Right ventricle myocardium superior (tissue), 1 donor: Measurements from ENCODE around the gene MLLT10. TPM values are rescaled to one million over a fixed set of nuclear protein-coding genes. Genes with fewer than 3 reads are reported as not detected.
A peak's percentile ranks its signal among the peaks of the same experiment; 100 is the strongest.

Experiments
- ATAC-seq: fragments of 200-7000 bp; cut with Tn5 transposase; one replicate; pipeline ENCODE4 v1.9.1; 2020; ENCODE audit warnings: mild to moderate bottlenecking; ENCODE audit not compliant: poor library complexity
- DNase-seq: peaks from one replicate; pipeline ENCODE4 v3.0.0-alpha.2; 2020
- intact Hi-C: fragments of 100-400 bp; cut with DNase I; formaldehyde crosslinking; loops from one replicate; pipeline ENCODE4 v1.11.2; 2022
- total RNA-seq: library from RNA; stranded (reverse); fragmentation: NEBNext Ultra II Directional; extraction: Animal tissue kit (Norgen Biotek cat#: 25700); gene quantifications from one replicate; pipeline ENCODE4 v1.2.1, GENCODE V29; 2021
- donor health status: DM: no; HTN: yes; CAD: no; lungs with severe emphysema.

The MLLT10 gene
- total RNA-seq, 1 donor from 2014 or later, result 22.9 TPM

DNA sequence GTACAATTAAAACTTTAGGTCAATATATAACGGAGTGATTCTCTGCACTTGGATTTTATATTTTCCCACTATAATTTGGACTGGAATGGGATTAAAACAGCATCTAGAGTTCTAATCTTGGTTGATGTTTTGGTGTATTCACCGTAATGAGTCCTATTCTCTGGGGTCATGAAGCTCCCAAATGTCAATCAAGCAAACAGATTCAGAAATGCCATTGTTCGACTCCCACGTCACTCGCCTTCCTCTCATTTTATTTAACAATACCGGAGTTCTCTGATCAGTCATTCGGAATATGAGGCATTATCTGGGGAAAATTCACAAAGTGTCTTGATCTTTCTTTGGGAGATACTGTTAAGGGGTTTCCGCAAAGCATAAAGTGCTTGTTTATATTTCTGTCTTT is 35.0 kb upstream of the MLLT10 start:
- no peak for ATAC-seq
- intact Hi-C loops, result loop anchor here (5.0 kb wide), 1 partner anchor 233 kb away; no protein-coding TSS in a partner anchor
- no peak for DNase-seq

GRCh38 chr10:21499701-21500577 is 34.1 kb upstream of the MLLT10 start:
- intact Hi-C loops, result loop anchor here (5.0 kb wide), 1 partner anchor 232 kb away; no protein-coding TSS in a partner anchor
- ATAC-seq, result no peak
- DNase-seq, result no peak

- intact Hi-C loops, result no loop called here
- DNase-seq (no peak), ATAC-seq (no peak)
These were observed 33.5 kb upstream of the MLLT10 start for GRCh38 chr10:21500578-21500910.

DNA sequence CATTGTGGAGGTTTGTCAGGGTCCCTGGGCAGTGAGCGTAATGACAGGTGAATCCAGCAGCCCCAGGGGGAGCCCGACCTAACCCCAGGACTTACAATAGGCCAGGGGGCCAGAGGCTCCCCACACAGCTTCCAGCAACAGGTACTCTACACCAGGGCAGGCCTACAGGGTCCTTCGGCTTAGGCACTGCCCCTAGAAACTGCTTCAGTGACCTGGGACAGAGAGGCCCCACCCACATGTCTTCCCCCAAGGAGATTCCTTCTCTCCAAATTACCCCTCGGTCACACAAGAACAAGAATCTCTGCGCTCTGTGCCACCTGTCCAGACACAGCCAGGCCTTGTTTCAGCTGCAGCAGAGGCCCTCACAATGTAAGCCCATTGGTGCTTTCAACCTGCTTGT is 32.9 kb upstream of the MLLT10 start:
- intact Hi-C loops, result no loop called here
- no peak for DNase-seq
- ATAC-seq, result no peak

GRCh38 chr10:21501731-21502347 is 32.2 kb upstream of the MLLT10 start:
- DNase-seq (no peak), ATAC-seq (no peak)
- intact Hi-C loops, result no loop called here

DNA sequence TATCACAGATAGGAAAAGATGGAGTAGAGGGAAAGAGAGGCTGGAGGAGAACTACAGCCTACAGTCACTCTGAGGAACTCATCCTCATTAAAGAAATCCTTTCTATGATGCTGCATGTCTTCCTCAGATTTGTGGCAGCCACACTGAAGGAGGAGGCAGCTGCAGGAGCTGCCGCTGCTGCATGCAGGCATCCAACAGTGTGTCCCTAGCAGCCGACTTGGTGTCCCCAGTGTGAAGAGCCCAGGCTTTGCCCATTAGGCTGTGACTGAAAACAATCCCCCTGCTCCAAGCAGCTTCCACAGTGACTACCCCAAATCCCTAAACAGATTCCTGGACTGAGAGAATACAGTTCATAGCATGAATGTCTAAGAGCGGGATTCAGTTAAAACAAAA is 31.7 kb upstream of the MLLT10 start:
- intact Hi-C loops, result no loop called here
- DNase-seq (no peak), ATAC-seq (no peak)

DNA sequence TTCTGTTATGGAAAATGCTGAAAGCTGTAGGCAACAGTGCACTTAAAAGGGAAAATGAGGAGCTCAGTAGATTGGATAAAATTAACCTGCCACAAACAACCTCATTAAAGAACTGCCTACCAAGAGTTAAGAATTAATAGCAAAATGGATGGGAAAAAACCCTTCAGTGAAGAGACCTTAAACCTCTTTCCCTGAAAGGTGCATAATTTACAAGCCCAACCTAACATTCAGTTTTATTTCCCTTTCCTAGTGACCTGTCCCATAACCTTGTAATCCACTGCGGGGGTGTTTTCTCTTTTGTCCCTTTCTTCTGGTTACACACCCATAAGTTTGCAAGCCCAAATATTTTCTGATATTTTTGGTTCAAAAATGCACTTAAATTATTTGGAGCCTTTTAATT is 30.5 kb upstream of the MLLT10 start:
- no peak for DNase-seq
- intact Hi-C loops, result no loop called here
- ATAC-seq, result no peak

DNA sequence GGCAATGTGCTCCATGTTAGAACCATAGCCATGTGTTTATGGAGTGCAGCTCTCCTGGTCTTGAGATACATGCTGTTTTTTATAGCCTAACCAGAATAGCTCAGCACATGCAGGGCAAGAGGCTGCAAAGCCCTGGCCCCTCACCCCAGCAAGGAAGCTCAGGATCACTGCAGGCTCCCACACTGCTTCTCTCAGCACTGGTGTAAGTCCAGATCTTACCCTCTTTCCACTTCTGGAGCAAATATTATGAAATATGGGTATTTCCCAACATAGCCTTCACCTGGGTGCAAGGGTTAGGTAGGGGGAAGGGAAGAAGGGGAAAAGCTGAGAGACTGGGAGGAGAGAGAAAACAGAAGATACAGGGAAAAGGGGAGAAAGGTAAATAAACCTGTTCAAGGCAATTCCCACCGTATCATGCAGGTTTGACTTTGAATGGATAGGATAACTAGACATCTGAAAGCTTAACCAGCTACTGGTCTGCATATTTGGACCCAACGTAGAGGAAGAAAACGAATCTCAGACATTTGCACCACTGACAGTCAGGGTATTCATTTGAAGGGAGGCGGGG is 28.2 kb upstream of the MLLT10 start:
- intact Hi-C loops, result no loop called here
- peak; percentile 42 for ATAC-seq
- DNase-seq, result no peak

GRCh38 chr10:21506351-21506750 is 27.7 kb upstream of the MLLT10 start:
- intact Hi-C loops, result no loop called here
- ATAC-seq (no peak), DNase-seq (no peak)

DNA sequence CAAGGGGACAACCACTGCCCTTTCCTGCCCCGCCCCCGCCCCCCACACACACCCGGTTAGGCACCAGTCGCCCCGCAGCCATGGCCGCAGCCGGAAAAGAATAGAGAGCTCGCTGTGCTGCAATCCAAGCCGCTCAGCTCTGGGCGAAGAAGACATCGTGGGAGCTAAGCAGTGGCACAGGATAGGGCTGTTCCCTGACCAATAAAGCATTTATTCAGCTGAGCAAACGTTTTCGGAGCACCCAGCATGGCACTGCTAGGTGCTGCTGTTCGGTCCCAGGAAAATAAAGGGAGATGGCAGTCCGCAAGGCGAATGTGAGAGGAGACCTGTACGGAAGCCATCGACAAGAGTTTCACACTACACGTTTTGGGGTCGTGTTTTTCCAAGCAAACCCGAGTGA is 26.9 kb upstream of the MLLT10 start:
- intact Hi-C loops, result no loop called here
- no peak for DNase-seq
- ATAC-seq, result no peak

DNA sequence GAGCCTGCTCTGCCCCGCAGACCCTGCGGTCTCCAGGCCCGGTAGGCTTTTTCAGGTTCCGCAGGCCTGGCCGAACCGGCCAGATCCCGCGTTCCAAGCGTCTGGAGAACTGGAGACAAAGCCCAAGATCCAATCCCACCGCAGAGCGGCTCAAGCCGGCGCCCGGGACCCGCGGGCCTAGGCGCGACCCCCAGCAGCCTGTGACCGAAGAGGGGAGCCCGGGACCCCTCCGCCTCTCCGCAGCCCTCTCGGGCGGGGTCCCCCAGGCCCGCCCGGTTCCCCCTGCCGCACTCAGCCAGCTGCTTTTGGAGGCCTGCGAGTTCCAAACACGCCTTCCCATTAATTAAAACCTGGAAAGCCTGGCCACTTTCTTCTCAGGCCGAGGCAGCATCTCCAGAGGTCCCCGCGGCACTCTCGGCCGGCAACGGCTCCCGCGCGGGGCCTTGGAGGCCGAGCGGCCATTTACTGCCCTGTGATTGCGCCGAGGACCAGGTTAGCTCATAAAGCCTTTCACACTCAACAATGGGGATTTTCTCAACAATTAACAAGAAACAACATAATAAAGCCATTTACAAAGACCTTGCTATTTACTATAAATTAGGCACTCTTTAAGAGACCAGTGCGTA is 25.2 kb upstream of the MLLT10 start:
- no peak for DNase-seq
- intact Hi-C loops, result no loop called here
- ATAC-seq, result no peak

DNA sequence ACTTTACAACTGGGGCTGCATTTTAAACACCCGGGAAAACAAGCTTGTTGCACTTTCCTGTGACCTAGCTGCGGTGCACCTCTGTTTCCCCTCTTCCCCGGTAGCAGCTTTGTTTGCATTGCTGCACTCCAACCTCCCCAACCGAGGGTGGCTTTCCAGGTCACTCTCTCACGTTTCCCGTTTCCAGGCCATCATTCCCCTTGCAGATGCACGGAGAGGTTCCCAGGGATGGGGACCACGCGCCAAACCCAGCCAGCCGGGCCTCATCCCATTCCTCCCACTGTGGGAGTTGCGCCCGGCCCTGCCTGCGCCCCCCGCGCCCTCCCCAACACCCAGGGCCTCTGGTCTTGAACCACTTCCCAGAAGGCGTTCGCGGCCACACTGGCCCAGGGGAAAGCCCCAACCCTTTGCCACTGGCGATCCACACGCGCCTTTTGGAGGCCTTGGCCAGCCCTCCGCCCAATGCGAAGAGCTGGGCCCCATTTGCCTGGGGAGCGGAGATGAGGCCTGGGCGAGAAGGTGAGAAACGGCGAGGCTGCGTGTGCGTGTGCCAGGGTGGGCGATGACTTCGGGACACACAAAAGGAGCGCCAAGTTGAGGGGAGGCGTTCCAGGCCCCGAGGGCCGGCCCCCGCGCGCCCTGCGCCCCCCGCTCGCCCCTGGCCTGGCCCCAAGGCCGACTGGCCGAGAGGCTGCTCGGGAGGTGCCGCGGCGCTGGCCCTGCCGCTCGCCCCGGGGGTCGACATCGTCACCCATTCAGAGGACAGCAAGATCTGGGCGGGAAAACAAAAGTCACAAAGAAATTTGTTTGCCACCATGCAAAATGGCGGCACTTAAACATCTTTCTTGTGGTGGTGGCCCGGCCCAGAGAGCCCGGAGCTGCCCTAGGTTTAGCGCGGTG is 24.4 kb upstream of the MLLT10 start:
- intact Hi-C loops, result no loop called here
- peak; percentile 19 for ATAC-seq
- peak; percentile 47 for DNase-seq

- intact Hi-C loops, result no loop called here
- peak; percentile 57 for ATAC-seq
These were observed 23.6 kb upstream of the MLLT10 start for GRCh38 chr10:21510241-21511094.

DNA sequence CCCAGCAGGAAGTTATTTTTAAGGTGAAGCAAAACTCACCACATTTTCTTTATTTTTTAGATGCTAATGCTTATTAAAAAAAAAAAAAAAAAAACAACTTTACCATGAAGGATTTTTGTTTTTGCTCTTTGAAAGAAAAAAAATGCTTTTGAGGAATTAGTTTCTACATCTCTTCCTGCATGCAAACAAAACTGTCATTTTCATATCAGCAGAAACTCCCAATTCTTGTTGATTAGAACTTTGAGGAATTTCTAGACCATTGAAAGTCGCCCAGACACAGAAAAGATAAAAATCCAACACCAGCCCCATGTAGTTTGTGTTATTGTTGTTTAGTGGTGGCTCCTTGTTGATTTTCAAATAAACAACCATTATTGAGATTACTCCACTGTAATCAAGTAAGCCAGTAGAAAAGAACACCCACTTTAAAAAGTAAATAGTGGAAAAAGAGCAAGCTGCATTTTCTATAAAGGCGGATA is 22.9 kb upstream of the MLLT10 start:
- intact Hi-C loops, result no loop called here
- no peak for DNase-seq
- ATAC-seq, result no peak

More at GRCh38 chr10:21510241-21511094, 23.6 kb upstream of the MLLT10 start:
- no peak for DNase-seq

GRCh38 chr10:21511946-21512572 is 22.0 kb upstream of the MLLT10 start:
- no peak for ATAC-seq
- no peak for DNase-seq
- intact Hi-C loops, result no loop called here

DNA sequence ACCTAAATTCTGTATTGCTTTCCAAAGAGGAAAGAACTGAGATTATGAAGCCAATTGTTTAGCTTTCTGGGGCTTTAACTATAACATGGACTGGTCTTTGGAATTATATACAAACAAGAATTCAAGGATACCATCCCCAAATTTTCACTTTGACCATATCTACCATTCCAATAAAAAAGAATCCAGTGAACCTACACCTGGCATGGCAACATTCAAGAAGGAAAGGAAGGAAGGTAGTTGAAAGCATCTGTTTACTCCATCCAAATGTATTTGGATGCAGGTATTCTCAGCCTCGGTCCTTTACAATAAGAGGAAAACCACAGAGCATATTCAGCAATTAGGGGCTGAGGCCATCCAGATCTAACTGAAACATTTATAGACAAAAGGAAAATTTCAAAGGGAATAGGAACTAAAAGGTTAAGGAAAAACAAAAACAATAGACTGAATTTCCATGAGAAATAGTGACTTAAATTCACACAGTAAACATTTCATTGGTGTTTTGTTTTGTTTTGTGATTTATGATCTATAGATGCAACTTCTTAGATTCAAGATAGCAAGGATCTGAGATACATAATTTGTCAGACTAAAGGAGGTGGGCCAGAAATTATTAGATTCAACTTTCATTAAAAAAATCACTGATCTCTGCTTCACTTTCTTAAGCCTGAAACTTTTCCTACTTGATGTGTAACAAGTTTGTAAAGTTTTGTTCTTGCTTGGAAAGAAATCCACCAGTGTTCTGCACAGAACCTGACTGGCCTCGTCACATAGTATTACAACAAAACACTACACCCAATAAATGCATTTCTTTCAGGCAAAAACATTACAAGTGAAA is 21.2 kb upstream of the MLLT10 start:
- no peak for DNase-seq
- intact Hi-C loops, result no loop called here
- ATAC-seq, result no peak
